A549 (cell line): ENCODE data around the gene DDX39B. TPM values are rescaled to one million over a fixed set of nuclear protein-coding genes. Genes with fewer than 3 reads are reported as not detected.

Experiments
- ATAC-seq, 2 experiments: fragments of 200-7000 bp in 1 of 2; fragments of >200 bp in 1 of 2; cut with Nextera tagmentation in 1 of 2; cut with Tn5 transposase in 1 of 2; 3 replicates each; pipeline versions ENCODE4 v1.8.0 to v1.9.1; 2018 to 2020; ENCODE audit warnings: mild to moderate bottlenecking in 1 of 2, moderate library complexity in 1 of 2
- CTCF ChIA-PET: fragments of 300-600 bp; sonication (Branson Sonifier 250); formaldehyde crosslinking; extraction: SDS; loops from one replicate; lab custom pipeline; 2021; ENCODE audit warnings: antibody characterized with exemption, inconsistent platforms; lab: Yijun Ruan, JAX
- POLR2A ChIA-PET: fragments of 350-600 bp; formaldehyde crosslinking; extraction: SDS; loops from one replicate; lab custom pipeline; 2021; ENCODE audit warnings: antibody characterized with exemption, inconsistent platforms; lab: Yijun Ruan, JAX
- DNase-seq, 2 experiments: peaks; one replicate each; pipeline versions ENCODE4 v3.0.0 to v3.0.0-alpha.2; 2011 to 2016; ENCODE audit warnings: low read depth in 1 of 2, low spot score in 1 of 2
- FAIRE-seq: peaks from 2 replicates; lab custom pipeline; 2011; peaks lifted over from hg19 to GRCh38; lab: Jason Lieb, UNC
- H3K27ac ChIP-seq, 2 experiments: fragments of >200 bp; sonication (Bioruptor Twin); formaldehyde crosslinking; 3 replicates each; pipeline ENCODE4 v1.5.1; 2016 to 2017
- H3K4me1 ChIP-seq: fragments of >200 bp; sonication (Bioruptor Twin); formaldehyde crosslinking; 3 replicates; pipeline ENCODE4 v1.6.1; 2016
- H3K4me2 ChIP-seq: fragments of >200 bp; sonication (Bioruptor Twin); formaldehyde crosslinking; 3 replicates; pipeline ENCODE4 v1.6.1; 2016
- H3K4me3 ChIP-seq: fragments of >200 bp; sonication (Bioruptor Twin); formaldehyde crosslinking; 3 replicates; pipeline ENCODE4 v1.5.1; 2016
- H3K9me3 ChIP-seq: fragments of >200 bp; sonication (Bioruptor Twin); formaldehyde crosslinking; 3 replicates; pipeline ENCODE4 v1.6.1; 2016
- BHLHE40 ChIP-seq: IDR thresholded peaks from 2 replicates; pipeline ENCODE4 v1.6.1; 2012; ENCODE audit warnings: low read depth, low read length, inconsistent platforms
- CBX2 ChIP-seq: fragments of 200-600 bp; sonication (generic); IDR thresholded peaks from 2 replicates; pipeline ENCODE4 v1.6.1; 2016; ENCODE audit warnings: low read depth, mild to moderate bottlenecking, borderline replicate concordance
- CBX8 ChIP-seq: fragments of 200-600 bp; sonication (generic); IDR thresholded peaks from 2 replicates; pipeline ENCODE4 v1.6.1; 2016
- CHD4 ChIP-seq: fragments of 200-600 bp; sonication (generic); IDR thresholded peaks from 2 replicates; pipeline ENCODE4 v1.6.1; 2016; ENCODE audit warnings: antibody characterized with exemption, mild to moderate bottlenecking, borderline replicate concordance
- EP300 ChIP-seq, 2 experiments: fragments of >200 bp; sonication (Bioruptor Twin); formaldehyde crosslinking; IDR thresholded peaks; 2 replicates in 1 of 2; 3 replicates in 1 of 2; pipeline ENCODE4 v1.6.1; 2016 to 2017
- ESRRA ChIP-seq: fragments of 150-350 bp; IDR thresholded peaks from 2 replicates; pipeline ENCODE4 v1.6.1; 2014; ENCODE audit warnings: mild to moderate bottlenecking, low read length, borderline replicate concordance
- FOSB ChIP-seq: fragments of 250-450 bp; sonication (Bioruptor Pico); IDR thresholded peaks from 2 replicates; pipeline ENCODE4 v1.5.0; 2020; ENCODE audit warnings: mild to moderate bottlenecking, moderate library complexity
- HOXB13 ChIP-seq: fragments of 250-450 bp; sonication (Bioruptor Pico); IDR thresholded peaks from 2 replicates; pipeline ENCODE4 v1.5.0; 2020; ENCODE audit warnings: low read depth, mild to moderate bottlenecking, moderate library complexity
- JUN ChIP-seq, 2 experiments: fragments of >200 bp; sonication (Bioruptor Twin); formaldehyde crosslinking; IDR thresholded peaks; 2 replicates in 1 of 2; 3 replicates in 1 of 2; pipeline ENCODE4 v1.6.1; 2016 to 2017
- JUNB ChIP-seq: fragments of >200 bp; sonication (Bioruptor Twin); formaldehyde crosslinking; IDR thresholded peaks from 2 replicates; pipeline ENCODE4 v1.6.1; 2016
- KDM5A ChIP-seq: fragments of 200-600 bp; sonication (generic); IDR thresholded peaks from 2 replicates; pipeline ENCODE4 v1.6.1; 2016; ENCODE audit warnings: antibody characterized with exemption, mild to moderate bottlenecking
- MYC ChIP-seq: IDR thresholded peaks from 2 replicates; pipeline ENCODE4 v1.6.1; 2012; ENCODE audit warnings: mild to moderate bottlenecking, inconsistent platforms, low read length, improper control_type of control experiment, borderline replicate concordance
- SMC3 ChIP-seq: fragments of >200 bp; sonication (Bioruptor Twin); formaldehyde crosslinking; IDR thresholded peaks from 3 replicates; pipeline ENCODE4 v1.6.1; 2018; ENCODE audit warnings: inconsistent platforms
- TFCP2L1 ChIP-seq: fragments of 250-450 bp; sonication (Bioruptor Pico); IDR thresholded peaks from 2 replicates; pipeline ENCODE4 v1.5.0; 2021; ENCODE audit warnings: mild to moderate bottlenecking
- USF2 ChIP-seq: fragments of 450-650 bp; IDR thresholded peaks from 2 replicates; pipeline ENCODE4 v1.6.1; 2014; ENCODE audit warnings: antibody characterized with exemption
- ZC3H11A ChIP-seq: fragments of 450-650 bp; IDR thresholded peaks from 2 replicates; pipeline ENCODE4 v1.6.1; 2014; ENCODE audit warnings: antibody characterized with exemption, mild to moderate bottlenecking
- ZFP36 ChIP-seq: fragments of 450-650 bp; IDR thresholded peaks from 2 replicates; pipeline ENCODE4 v1.6.1; 2014; ENCODE audit warnings: borderline replicate concordance; ENCODE audit not compliant: partially characterized antibody
- ZSCAN20 ChIP-seq: fragments of 250-450 bp; sonication (Bioruptor Pico); IDR thresholded peaks from 2 replicates; pipeline ENCODE4 v1.8.0; 2022; ENCODE audit warnings: mild to moderate bottlenecking, moderate library complexity
- WGBS: methylation state at CpG from one replicate; pipeline ENCODE4 v1.1.6; 2017; ENCODE audit errors: missing lambda C conversion rate; 5-methylcytosine and 5-hydroxymethylcytosine counted together
- polyA plus RNA-seq, 4 experiments: library from polyadenylated mRNA; depleted of rRNA in 3 of 4; stranded (reverse); fragments of >200 nt; fragmentation: RNase III in 1 of 4; extraction: RNeasy Plus Mini Kit Qiagen cat#74134 plus additional on column Dnase treatment in 1 of 4; gene quantifications; 2 replicates in 3 of 4; 3 replicates in 1 of 4; pipeline ENCODE4 v1.2.3, GENCODE V29; 2011 to 2017
- TF ChIP-seq, protein P1 (sequence below): IDR thresholded peaks from 2 replicates; pipeline ENCODE4 v1.6.1; 2012
- TF ChIP-seq, protein P2 (sequence below): fragments of >200 bp; sonication (Bioruptor Twin); formaldehyde crosslinking; IDR thresholded peaks from 3 replicates; pipeline ENCODE4 v1.5.1; 2016
- TF ChIP-seq, protein P3 (sequence below): fragments of 150-350 bp; IDR thresholded peaks from 2 replicates; pipeline ENCODE4 v1.6.1; 2014; ENCODE audit warnings: low read depth, mild to moderate bottlenecking, low read length

DDX39B gene
- polyA plus RNA-seq, 2 of the 4 experiments (the other 2 are of a cell fraction): 267 to 441 TPM

DNA sequence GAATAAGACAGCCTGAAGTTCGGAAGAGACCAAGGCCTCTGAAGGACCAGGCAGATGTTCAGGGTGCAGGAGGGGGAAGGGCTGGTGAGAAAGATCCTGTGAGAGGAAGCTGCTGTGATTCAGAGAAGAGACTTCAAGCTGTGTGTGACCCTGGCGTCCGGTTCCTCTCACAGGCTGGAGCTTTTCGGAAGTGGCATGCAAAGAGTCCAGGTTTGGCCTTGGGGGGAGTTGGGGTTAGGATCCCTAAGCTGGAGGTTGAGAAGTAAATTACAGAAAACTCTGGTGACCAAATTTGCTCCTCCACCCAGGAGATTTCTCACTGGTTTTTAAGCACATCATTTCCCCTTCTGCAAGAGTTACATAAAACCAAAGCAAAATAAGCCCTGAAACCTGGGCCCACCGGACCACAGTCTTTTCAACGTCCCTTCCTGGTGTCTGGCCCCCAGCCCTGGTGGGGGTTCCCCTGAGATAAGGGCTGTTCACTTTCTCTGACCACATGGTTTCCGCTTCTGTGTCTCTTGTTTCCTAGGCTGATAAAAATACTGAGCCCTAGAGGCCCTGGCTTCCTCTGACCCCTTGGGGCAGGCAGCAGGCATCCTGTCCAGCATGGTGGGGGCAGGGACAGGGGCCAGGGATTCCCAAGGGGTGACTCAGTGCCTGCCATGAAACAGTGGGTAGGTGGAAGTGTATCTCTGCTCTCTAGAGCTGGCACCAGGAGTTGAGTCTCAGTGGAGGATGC, 18.3 kb upstream of the DDX39B start (continued):
- no peak for TF ChIP-seq MYC
- TF ChIP-seq SMC3: no peak
- no peak for TF ChIP-seq JUN (IDR thresholded peaks at IDR 0.05)

DNA sequence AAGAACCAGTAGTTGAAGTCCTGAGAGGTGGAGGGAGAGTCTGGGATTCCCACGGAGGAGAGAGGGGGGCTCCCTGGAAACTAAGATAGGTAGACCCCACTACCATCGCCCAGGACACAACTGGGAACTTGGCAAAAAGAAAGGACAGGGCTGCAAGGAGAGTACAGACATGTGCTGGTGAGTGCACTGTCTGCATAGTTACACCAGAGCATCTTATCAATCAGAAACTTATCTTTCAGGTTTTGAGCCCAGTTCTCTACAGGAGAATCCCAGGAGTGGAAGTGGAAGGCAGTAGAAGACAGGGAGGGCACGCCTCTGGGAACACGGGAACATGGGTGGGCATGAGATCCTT, 17.8 kb upstream of the DDX39B start:
- Histone ChIP-seq H3K4me3 (no peak overlapping the region), H3K4me1 (peaks cover 27% of the 10 kb centered on the region), H3K27ac (peak overlapping the region in 1 of 2 experiments; percentile 74; a peak in 3 of 6 replicates), H3K4me2 (peak overlapping the region; percentile 45), H3K9me3 (no peaks in the 10 kb centered on the region)
- TF ChIP-seq, protein P1, sequence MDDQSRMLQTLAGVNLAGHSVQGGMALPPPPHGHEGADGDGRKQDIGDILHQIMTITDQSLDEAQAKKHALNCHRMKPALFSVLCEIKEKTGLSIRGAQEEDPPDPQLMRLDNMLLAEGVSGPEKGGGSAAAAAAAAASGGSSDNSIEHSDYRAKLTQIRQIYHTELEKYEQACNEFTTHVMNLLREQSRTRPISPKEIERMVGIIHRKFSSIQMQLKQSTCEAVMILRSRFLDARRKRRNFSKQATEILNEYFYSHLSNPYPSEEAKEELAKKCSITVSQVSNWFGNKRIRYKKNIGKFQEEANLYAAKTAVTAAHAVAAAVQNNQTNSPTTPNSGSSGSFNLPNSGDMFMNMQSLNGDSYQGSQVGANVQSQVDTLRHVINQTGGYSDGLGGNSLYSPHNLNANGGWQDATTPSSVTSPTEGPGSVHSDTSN: no peak
- TF ChIP-seq JUNB (no peak), FOSB (CRISPR knock-in tag) (no peak), EP300 (IDR thresholded peaks at IDR 0.05) (no peak), ZFP36 (no peak), USF2 (no peak), CBX8 (no peak), MYC (no peak), ZSCAN20 (CRISPR knock-in tag) (no peak), HOXB13 (CRISPR knock-in tag) (no peak), ZC3H11A (no peak), BHLHE40 (no peak), CBX2 (no peak), TFCP2L1 (CRISPR knock-in tag) (no peak), ESRRA (no peak), CHD4 (no peak), KDM5A (no peak)
- TF ChIP-seq, protein P2, sequence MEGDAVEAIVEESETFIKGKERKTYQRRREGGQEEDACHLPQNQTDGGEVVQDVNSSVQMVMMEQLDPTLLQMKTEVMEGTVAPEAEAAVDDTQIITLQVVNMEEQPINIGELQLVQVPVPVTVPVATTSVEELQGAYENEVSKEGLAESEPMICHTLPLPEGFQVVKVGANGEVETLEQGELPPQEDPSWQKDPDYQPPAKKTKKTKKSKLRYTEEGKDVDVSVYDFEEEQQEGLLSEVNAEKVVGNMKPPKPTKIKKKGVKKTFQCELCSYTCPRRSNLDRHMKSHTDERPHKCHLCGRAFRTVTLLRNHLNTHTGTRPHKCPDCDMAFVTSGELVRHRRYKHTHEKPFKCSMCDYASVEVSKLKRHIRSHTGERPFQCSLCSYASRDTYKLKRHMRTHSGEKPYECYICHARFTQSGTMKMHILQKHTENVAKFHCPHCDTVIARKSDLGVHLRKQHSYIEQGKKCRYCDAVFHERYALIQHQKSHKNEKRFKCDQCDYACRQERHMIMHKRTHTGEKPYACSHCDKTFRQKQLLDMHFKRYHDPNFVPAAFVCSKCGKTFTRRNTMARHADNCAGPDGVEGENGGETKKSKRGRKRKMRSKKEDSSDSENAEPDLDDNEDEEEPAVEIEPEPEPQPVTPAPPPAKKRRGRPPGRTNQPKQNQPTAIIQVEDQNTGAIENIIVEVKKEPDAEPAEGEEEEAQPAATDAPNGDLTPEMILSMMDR: no peak
- TF ChIP-seq, protein P3, sequence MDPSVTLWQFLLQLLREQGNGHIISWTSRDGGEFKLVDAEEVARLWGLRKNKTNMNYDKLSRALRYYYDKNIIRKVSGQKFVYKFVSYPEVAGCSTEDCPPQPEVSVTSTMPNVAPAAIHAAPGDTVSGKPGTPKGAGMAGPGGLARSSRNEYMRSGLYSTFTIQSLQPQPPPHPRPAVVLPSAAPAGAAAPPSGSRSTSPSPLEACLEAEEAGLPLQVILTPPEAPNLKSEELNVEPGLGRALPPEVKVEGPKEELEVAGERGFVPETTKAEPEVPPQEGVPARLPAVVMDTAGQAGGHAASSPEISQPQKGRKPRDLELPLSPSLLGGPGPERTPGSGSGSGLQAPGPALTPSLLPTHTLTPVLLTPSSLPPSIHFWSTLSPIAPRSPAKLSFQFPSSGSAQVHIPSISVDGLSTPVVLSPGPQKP: no peak
- ChIA-PET CTCF (interaction anchor here (1.2 to 3.7 kb wide), 5 partner anchors 9 to 66 kb away, joined by 3 to 10 read pairs (median 4); partner anchors contain the start of gene LTB), POLR2A (no interaction called here)
- no peak for DNase-seq
- 71% methylated on average over 4 of the region's 4 CpGs for WGBS
- no peak for ATAC-seq
- FAIRE-seq: no peak
